B cell (primary cell): ENCODE measurements around the gene ASB11. TPM values are rescaled to one million over a fixed set of nuclear protein-coding genes. Genes with fewer than 3 reads are reported as not detected.

Experiments used
- ATAC-seq: fragments of 200-7000 bp; cut with Tn5 transposase; one replicate; pipeline ENCODE4 v1.10.0; 2021; ENCODE audit warnings: low read depth, mild to moderate bottlenecking, moderate number of reproducible peaks, moderate library complexity
- CTCF ChIA-PET: fragments of 350-600 bp; sonication (Branson Sonifier 250); formaldehyde crosslinking; loops from one replicate; lab custom pipeline; 2021; ENCODE audit warnings: antibody characterized with exemption, inconsistent platforms; lab: Charles Lee
- POLR2A ChIA-PET: fragments of 350-600 bp; sonication (Branson Sonifier 250); formaldehyde crosslinking; loops from one replicate; lab custom pipeline; 2021; ENCODE audit warnings: antibody characterized with exemption; lab: Charles Lee
- DNase-seq: peaks from one replicate; pipeline ENCODE4 v3.0.0; 2013
- H2AFZ ChIP-seq: 2 replicates; pipeline ENCODE4 v1.6.1; 2012; ENCODE audit warnings: mild to moderate bottlenecking, low read depth, low read length; ENCODE audit not compliant: insufficient read depth, poor library complexity, severe bottlenecking
- H3K27ac ChIP-seq, 2 donors: 1 replicate in 1 of 2; 2 replicates in 1 of 2; pipeline ENCODE4 v1.5.1; 2012 to 2013; ENCODE audit warnings: low read length in 2 of 2, mild to moderate bottlenecking in 2 of 2, moderate library complexity in 1 of 2
- H3K27me3 ChIP-seq, 4 experiments: fragments of 200-600 bp in 1 of 4; sonication (generic) in 1 of 4; replicated peaks in 1 of 4; 1 replicate in 2 of 4; 2 replicates in 2 of 4; pipeline versions ENCODE4 v1.6.1 to v1.7.0; 2013 to 2016; ENCODE audit warnings: low read length in 3 of 4, mild to moderate bottlenecking in 2 of 4, mixed read lengths in 1 of 4, moderate library complexity in 1 of 4; ENCODE audit not compliant: insufficient read depth in 4 of 4, control insufficient read depth in 3 of 4; ENCODE audit errors: control extremely low read depth in 1 of 4
- H3K36me3 ChIP-seq, 2 experiments: replicated peaks in 1 of 2; 1 replicate in 1 of 2; 2 replicates in 1 of 2; pipeline versions ENCODE4 v1.6.1 to v1.7.1; 2013; ENCODE audit warnings: low read length in 1 of 2; ENCODE audit not compliant: insufficient read depth in 2 of 2, control insufficient read depth in 1 of 2; ENCODE audit errors: control extremely low read depth in 1 of 2, extremely low read depth in 1 of 2
- H3K4me1 ChIP-seq, 2 donors: fragments of 200-600 bp in 1 of 2; sonication (generic) in 1 of 2; 1 replicate in 1 of 2; 2 replicates in 1 of 2; pipeline versions ENCODE4 v1.5.1 to v1.6.1; 2013 to 2017; ENCODE audit warnings: low read length in 2 of 2; ENCODE audit not compliant: control insufficient read depth in 2 of 2, insufficient read depth in 2 of 2
- H3K4me2 ChIP-seq: replicated peaks from 2 replicates; pipeline ENCODE3; 2012; ENCODE audit warnings: mild to moderate bottlenecking, low read depth, low read length; ENCODE audit not compliant: poor library complexity, severe bottlenecking
- H3K4me3 ChIP-seq, 5 experiments: fragments of 200-600 bp in 1 of 5; sonication (generic) in 1 of 5; 1 replicate in 3 of 5; 2 replicates in 2 of 5; pipeline versions ENCODE4 v1.5.1 to v1.7.0; 2011 to 2016; ENCODE audit warnings: low read length in 4 of 5, mild to moderate bottlenecking in 4 of 5, low read depth in 2 of 5, control low read depth in 1 of 5, moderate library complexity in 1 of 5; ENCODE audit not compliant: insufficient read depth in 1 of 5; ENCODE audit errors: control extremely low read depth in 1 of 5, extremely low read depth in 1 of 5
- H3K79me2 ChIP-seq: fragments of 200-600 bp; sonication (generic); one replicate; pipeline ENCODE4 v1.6.0; 2016; ENCODE audit warnings: low read length; ENCODE audit not compliant: control insufficient read depth, insufficient read depth
- H3K9ac ChIP-seq: fragments of 200-600 bp; sonication (generic); 2 replicates; pipeline ENCODE4 v1.6.1; 2017; ENCODE audit warnings: mild to moderate bottlenecking, low read length, moderate library complexity
- H3K9me3 ChIP-seq, 3 donors: one replicate each; pipeline versions ENCODE4 v1.6.1 to v1.7.1; 2013; ENCODE audit warnings: low read length in 2 of 3; ENCODE audit not compliant: control insufficient read depth in 2 of 3, insufficient read depth in 1 of 3; ENCODE audit errors: control extremely low read depth in 1 of 3
- H4K20me1 ChIP-seq: 2 replicates; pipeline ENCODE4 v1.6.0; 2012; ENCODE audit warnings: mild to moderate bottlenecking, low read length; ENCODE audit not compliant: insufficient read depth, control insufficient read depth, poor library complexity, severe bottlenecking
- H3K27ac Mint-ChIP-seq: one replicate; pipeline ENCODE4 v1.8.0; 2021; ENCODE audit warnings: mixed read lengths
- H3K27me3 Mint-ChIP-seq: one replicate; pipeline ENCODE4 v1.8.0; 2021; ENCODE audit warnings: mixed read lengths
- H3K4me1 Mint-ChIP-seq: one replicate; pipeline ENCODE4 v1.8.0; 2021; ENCODE audit warnings: mixed read lengths
- H3K4me3 Mint-ChIP-seq: one replicate; pipeline ENCODE4 v1.8.0; 2021; ENCODE audit warnings: mixed read lengths
- H3K9me3 Mint-ChIP-seq: one replicate; pipeline ENCODE4 v1.8.0; 2022; ENCODE audit warnings: mixed read lengths; ENCODE audit not compliant: insufficient read depth
- EZH2 ChIP-seq: IDR thresholded peaks from 2 replicates; pipeline ENCODE4 v1.6.1; 2012; ENCODE audit warnings: borderline replicate concordance, low read depth, mild to moderate bottlenecking, moderate library complexity, low read length; ENCODE audit not compliant: insufficient read depth, poor library complexity, severe bottlenecking
- WGBS: methylation state at CpG from one replicate; pipeline ENCODE4 v1.1.5; 2013; ENCODE audit warnings: missing lambda C conversion rate; ENCODE audit not compliant: insufficient coverage; 5-methylcytosine and 5-hydroxymethylcytosine counted together
- intact Hi-C: fragments of 100-400 bp; cut with micrococcal nuclease; formaldehyde crosslinking; loops from one replicate; pipeline ENCODE4 v1.10.0; 2022
- polyA plus RNA-seq: library from polyadenylated mRNA; depleted of rRNA; stranded (reverse); fragments of >200 nt; gene quantifications from 2 replicates; pipeline ENCODE4 v1.2.3, GENCODE V29; 2012
- total RNA-seq, 2 donors: library from RNA; stranded (reverse); fragments of 120-200 nt in 1 of 2; gene quantifications; 1 replicate in 1 of 2; 2 replicates in 1 of 2; pipeline versions ENCODE4 v1.2.3 to v1.2.4, GENCODE V29; 2013 to 2022
- TF ChIP-seq, protein P1 (sequence below): fragments of 200-600 bp; IDR thresholded peaks from one replicate; pipeline ENCODE4 v1.8.0; 2022; ENCODE audit warnings: antibody characterized with exemption, mild to moderate bottlenecking

The ASB11 gene
- total and polyA plus RNA-seq, 2 donors (not counting 1 experiment from before 2014, with no cell fraction given), result not detected

DNA sequence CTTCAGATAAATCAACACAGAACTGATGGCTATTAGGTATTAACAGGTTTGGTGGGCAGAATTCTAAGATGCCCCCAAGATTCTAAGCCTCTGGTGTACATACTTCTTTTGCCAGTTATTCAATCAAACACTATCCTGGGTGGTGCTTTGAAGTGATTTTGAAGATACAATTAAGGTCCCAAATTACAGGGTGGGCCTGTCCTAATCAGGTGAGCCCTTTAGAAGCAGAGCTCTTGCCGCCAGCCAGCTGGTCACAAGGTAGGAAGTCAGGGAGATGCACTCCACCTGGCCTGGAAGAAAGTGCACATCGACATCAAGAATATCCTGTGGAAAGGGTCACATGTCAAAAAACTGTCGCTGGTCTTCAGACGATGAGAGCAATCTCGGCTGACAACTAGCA is 75.0 kb downstream of the ASB11 start:
- ChIA-PET POLR2A (no interaction called here), CTCF (interaction anchor here (4.1 kb wide), 1 partner anchor 1201 kb away, joined by 30 read pairs; no protein-coding TSS in a partner anchor)
- Histone ChIP-seq H3K79me2 (no peaks in the 10 kb centered on the region), H3K4me3 (no peak overlapping the region), H4K20me1 (no peaks in the 10 kb centered on the region), H3K9ac (no peak overlapping the region), H3K27me3 (no peaks in the 10 kb centered on the region), H2AFZ (no peak overlapping the region), H3K36me3 (no peaks in the 10 kb centered on the region), H3K4me2 (no peak overlapping the region), H3K4me1 (no peaks in the 10 kb centered on the region), H3K27ac (no peak overlapping the region), H3K9me3 (no peaks in the 10 kb centered on the region)
- WGBS, result 95% methylated on average over 5 of the region's 5 CpGs
- DNase-seq (no peak), ATAC-seq (no peak)
- no peaks in the 10 kb centered on the region for H3K27me3 Mint-ChIP-seq
- no peaks in the 10 kb centered on the region for H3K4me1 Mint-ChIP-seq
- H3K27ac Mint-ChIP-seq, result no peak overlapping the region
- no peak overlapping the region for H3K4me3 Mint-ChIP-seq
- TF ChIP-seq, protein P1, sequence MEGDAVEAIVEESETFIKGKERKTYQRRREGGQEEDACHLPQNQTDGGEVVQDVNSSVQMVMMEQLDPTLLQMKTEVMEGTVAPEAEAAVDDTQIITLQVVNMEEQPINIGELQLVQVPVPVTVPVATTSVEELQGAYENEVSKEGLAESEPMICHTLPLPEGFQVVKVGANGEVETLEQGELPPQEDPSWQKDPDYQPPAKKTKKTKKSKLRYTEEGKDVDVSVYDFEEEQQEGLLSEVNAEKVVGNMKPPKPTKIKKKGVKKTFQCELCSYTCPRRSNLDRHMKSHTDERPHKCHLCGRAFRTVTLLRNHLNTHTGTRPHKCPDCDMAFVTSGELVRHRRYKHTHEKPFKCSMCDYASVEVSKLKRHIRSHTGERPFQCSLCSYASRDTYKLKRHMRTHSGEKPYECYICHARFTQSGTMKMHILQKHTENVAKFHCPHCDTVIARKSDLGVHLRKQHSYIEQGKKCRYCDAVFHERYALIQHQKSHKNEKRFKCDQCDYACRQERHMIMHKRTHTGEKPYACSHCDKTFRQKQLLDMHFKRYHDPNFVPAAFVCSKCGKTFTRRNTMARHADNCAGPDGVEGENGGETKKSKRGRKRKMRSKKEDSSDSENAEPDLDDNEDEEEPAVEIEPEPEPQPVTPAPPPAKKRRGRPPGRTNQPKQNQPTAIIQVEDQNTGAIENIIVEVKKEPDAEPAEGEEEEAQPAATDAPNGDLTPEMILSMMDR, result no peak
- no peak for TF ChIP-seq EZH2
- intact Hi-C loops, result loop anchor here (10.0 kb wide), 2 partner anchors 96 to 1736 kb away; no protein-coding TSS in a partner anchor
- no peaks in the 10 kb centered on the region for H3K9me3 Mint-ChIP-seq

DNA sequence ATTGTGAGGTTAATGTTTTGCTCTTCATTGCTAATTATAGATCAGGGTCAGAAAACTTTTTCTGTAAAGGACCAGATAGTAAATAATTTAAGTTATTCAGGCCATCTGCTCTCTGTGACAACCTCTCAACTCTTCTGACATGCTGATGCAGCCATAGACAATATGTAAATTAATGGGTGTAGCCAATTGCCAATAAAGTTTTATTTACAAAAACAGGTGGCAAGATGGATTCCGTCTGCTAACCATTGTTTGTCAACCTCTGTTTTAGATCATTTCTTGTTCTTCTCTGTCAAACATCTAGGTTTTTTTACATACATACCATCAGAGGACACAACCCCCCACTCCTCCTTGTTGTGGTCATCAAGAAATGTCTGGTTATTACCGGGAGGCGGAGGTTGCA is 79.3 kb downstream of the ASB11 start:
- Histone ChIP-seq H3K27me3 (no peaks in the 10 kb centered on the region), H3K9me3 (no peaks in the 10 kb centered on the region), H3K4me2 (no peak overlapping the region), H3K4me3 (no peak overlapping the region), H3K4me1 (no peaks in the 10 kb centered on the region), H3K9ac (no peak overlapping the region), H3K36me3 (no peaks in the 10 kb centered on the region), H4K20me1 (no peaks in the 10 kb centered on the region), H3K79me2 (no peaks in the 10 kb centered on the region), H2AFZ (no peak overlapping the region), H3K27ac (no peak overlapping the region)
- intact Hi-C loops, result no loop called here
- no peak for ATAC-seq
- CTCF ChIA-PET, result no interaction called here
- POLR2A ChIA-PET, result no interaction called here
- Mint-ChIP-seq H3K27ac (no peak overlapping the region), H3K4me1 (no peaks in the 10 kb centered on the region), H3K27me3 (peaks cover 3% of the 10 kb centered on the region), H3K9me3 (no peaks in the 10 kb centered on the region), H3K4me3 (no peak overlapping the region)
- DNase-seq, result no peak
- TF ChIP-seq, protein P1, result no peak
- no peak for TF ChIP-seq EZH2
- 92% methylated on average over 2 of the region's 3 CpGs for WGBS
